ENCODE results near the gene C6orf141.

DNA sequence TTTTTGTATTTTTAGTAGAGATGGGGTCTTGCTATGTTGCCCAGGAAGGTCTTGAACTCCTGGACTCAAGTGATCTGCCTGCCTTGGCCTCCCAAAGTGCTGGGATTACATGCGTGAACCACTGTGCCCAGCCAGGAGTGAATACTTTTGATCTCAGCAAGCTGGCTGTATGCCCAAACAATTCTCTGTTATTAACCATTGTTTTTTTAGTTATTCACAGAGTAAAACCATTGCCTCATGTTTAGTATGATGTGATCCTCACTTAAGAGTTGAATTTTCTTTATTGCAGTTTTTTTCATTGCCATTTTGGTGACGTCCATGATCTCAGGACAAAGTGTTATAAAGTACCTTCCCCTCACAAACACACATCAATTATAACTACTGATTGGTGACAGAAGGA is 14.8 kb downstream of the C6orf141 start:
- TF ChIP-seq, protein P1, sequence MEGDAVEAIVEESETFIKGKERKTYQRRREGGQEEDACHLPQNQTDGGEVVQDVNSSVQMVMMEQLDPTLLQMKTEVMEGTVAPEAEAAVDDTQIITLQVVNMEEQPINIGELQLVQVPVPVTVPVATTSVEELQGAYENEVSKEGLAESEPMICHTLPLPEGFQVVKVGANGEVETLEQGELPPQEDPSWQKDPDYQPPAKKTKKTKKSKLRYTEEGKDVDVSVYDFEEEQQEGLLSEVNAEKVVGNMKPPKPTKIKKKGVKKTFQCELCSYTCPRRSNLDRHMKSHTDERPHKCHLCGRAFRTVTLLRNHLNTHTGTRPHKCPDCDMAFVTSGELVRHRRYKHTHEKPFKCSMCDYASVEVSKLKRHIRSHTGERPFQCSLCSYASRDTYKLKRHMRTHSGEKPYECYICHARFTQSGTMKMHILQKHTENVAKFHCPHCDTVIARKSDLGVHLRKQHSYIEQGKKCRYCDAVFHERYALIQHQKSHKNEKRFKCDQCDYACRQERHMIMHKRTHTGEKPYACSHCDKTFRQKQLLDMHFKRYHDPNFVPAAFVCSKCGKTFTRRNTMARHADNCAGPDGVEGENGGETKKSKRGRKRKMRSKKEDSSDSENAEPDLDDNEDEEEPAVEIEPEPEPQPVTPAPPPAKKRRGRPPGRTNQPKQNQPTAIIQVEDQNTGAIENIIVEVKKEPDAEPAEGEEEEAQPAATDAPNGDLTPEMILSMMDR (IDR thresholded peaks at IDR 0.05) = no peak
- TF ChIP-seq POLR2A (IDR thresholded peaks at IDR 0.05) = no peak
